Trophoblast cell (in vitro differentiated cells and primary cell): ENCODE measurements around the gene DISC1.
"Not testable (repeated sequence)": the region's sequence is repeated elsewhere in the genome, so short reads cannot be mapped to it uniquely, and the experiment has no call there.

Experiments
- DNase-seq, 2 donors: peaks; one replicate each; pipeline ENCODE4 v3.0.0-alpha.2; 2016
- H2AFZ ChIP-seq: 2 replicates; pipeline ENCODE4 v1.6.1; 2013; ENCODE audit warnings: low read length, moderate library complexity, mild to moderate bottlenecking; ENCODE audit not compliant: insufficient read depth, poor library complexity
- H2AK5ac ChIP-seq: 2 replicates; pipeline ENCODE4 v1.6.1; 2013; ENCODE audit warnings: mild to moderate bottlenecking, low read length
- H2BK120ac ChIP-seq: 2 replicates; pipeline ENCODE4 v1.6.1; 2013; ENCODE audit warnings: low read length, mild to moderate bottlenecking, moderate library complexity; ENCODE audit not compliant: insufficient read depth, poor library complexity
- H2BK12ac ChIP-seq: 2 replicates; pipeline ENCODE4 v1.6.1; 2013; ENCODE audit warnings: mild to moderate bottlenecking, low read length, moderate library complexity
- H2BK5ac ChIP-seq: 2 replicates; pipeline ENCODE4 v1.6.1; 2013; ENCODE audit warnings: low read length, low read depth, moderate library complexity, mild to moderate bottlenecking; ENCODE audit not compliant: poor library complexity
- H3K14ac ChIP-seq: 2 replicates; pipeline ENCODE4 v1.6.1; 2013; ENCODE audit warnings: mild to moderate bottlenecking, low read length
- H3K18ac ChIP-seq: 2 replicates; pipeline ENCODE4 v1.6.1; 2013; ENCODE audit warnings: mild to moderate bottlenecking, low read length
- H3K23ac ChIP-seq: 2 replicates; pipeline ENCODE4 v1.6.1; 2013; ENCODE audit warnings: low read length
- H3K27ac ChIP-seq: 2 replicates; pipeline ENCODE4 v1.5.1; 2013; ENCODE audit warnings: low read depth, mild to moderate bottlenecking, inconsistent platforms, low read length, moderate library complexity
- H3K27me3 ChIP-seq: 2 replicates; pipeline ENCODE4 v1.6.1; 2013; ENCODE audit warnings: inconsistent platforms, mild to moderate bottlenecking, low read length, moderate library complexity; ENCODE audit not compliant: insufficient read depth
- H3K36me3 ChIP-seq, 2 experiments: 1 replicate in 1 of 2; 2 replicates in 1 of 2; pipeline ENCODE4 v1.6.1; 2013; ENCODE audit warnings: low read length in 2 of 2, mild to moderate bottlenecking in 2 of 2, moderate library complexity in 1 of 2; ENCODE audit not compliant: insufficient read depth in 2 of 2, control insufficient read depth in 1 of 2
- H3K4ac ChIP-seq: 2 replicates; pipeline ENCODE4 v1.6.1; 2013; ENCODE audit warnings: low read depth, mild to moderate bottlenecking, low read length, moderate library complexity
- H3K4me1 ChIP-seq, 2 experiments: 1 replicate in 1 of 2; 2 replicates in 1 of 2; pipeline ENCODE4 v1.6.1; 2013; ENCODE audit warnings: low read length in 2 of 2, mild to moderate bottlenecking in 2 of 2, moderate library complexity in 1 of 2; ENCODE audit not compliant: insufficient read depth in 2 of 2, control insufficient read depth in 1 of 2
- H3K4me2 ChIP-seq: 2 replicates; pipeline ENCODE4 v1.6.1; 2013; ENCODE audit warnings: inconsistent platforms, mild to moderate bottlenecking, low read length, moderate library complexity
- H3K4me3 ChIP-seq: 2 replicates; pipeline ENCODE4 v1.5.1; 2013; ENCODE audit warnings: mild to moderate bottlenecking, low read depth, low read length, inconsistent platforms
- H3K79me1 ChIP-seq: one replicate; pipeline ENCODE4 v1.6.1; 2013; ENCODE audit warnings: low read length
- H3K79me2 ChIP-seq: 2 replicates; pipeline ENCODE4 v1.6.1; 2013; ENCODE audit warnings: low read length, mild to moderate bottlenecking; ENCODE audit not compliant: control insufficient read depth, insufficient read depth, poor library complexity
- H3K9ac ChIP-seq: 2 replicates; pipeline ENCODE4 v1.6.1; 2013; ENCODE audit warnings: mild to moderate bottlenecking, low read length
- H3K9me3 ChIP-seq: 2 replicates; pipeline ENCODE4 v1.6.1; 2013; ENCODE audit warnings: low read depth, mild to moderate bottlenecking, control low read depth, inconsistent platforms, low read length; ENCODE audit not compliant: insufficient read depth
- H4K12ac ChIP-seq: 2 replicates; pipeline ENCODE4 v1.6.1; 2013; ENCODE audit warnings: low read depth, mild to moderate bottlenecking, low read length, moderate library complexity
- H4K8ac ChIP-seq: 2 replicates; pipeline ENCODE4 v1.6.1; 2013; ENCODE audit warnings: low read depth, mild to moderate bottlenecking, low read length, moderate library complexity
- H4K91ac ChIP-seq: one replicate; pipeline ENCODE4 v1.6.1; 2013; ENCODE audit warnings: low read depth, mild to moderate bottlenecking, low read length, moderate library complexity
- WGBS: extraction: QIAGEN DNeasy Blood & Tissue Kit; methylation state at CpG from one replicate; pipeline ENCODE4 v1.1.7; 2013; ENCODE audit warnings: missing lambda C conversion rate; ENCODE audit not compliant: insufficient read length, insufficient coverage; ENCODE audit errors: extremely low coverage; 5-methylcytosine and 5-hydroxymethylcytosine counted together

Gene DISC1

GRCh38 chr1:231965615-231966014 lies 339.0 kb downstream of the DISC1 start:
- Histone ChIP-seq H2BK5ac (no peak overlapping the region), H3K27ac (no peak overlapping the region), H3K14ac (no peak overlapping the region), H3K9me3 (peaks cover 2% of the 10 kb centered on the region), H2AFZ (no peak overlapping the region), H4K8ac (no peak overlapping the region), H4K91ac (no peak overlapping the region), H3K9ac (no peak overlapping the region), H3K36me3 (no peaks in the 10 kb centered on the region), H3K23ac (peak overlapping the region; percentile 13), H3K4me3 (no peak overlapping the region), H2BK12ac (peak overlapping the region; percentile 33), H3K18ac (peak overlapping the region; percentile 27), H4K12ac (no peak overlapping the region), H2BK120ac (no peak overlapping the region), H3K79me2 (no peaks in the 10 kb centered on the region), H3K4me2 (no peak overlapping the region), H3K79me1 (no peaks in the 10 kb centered on the region), H3K4me1 (peaks cover 3% of the 10 kb centered on the region in 2 experiments), H3K27me3 (no peaks in the 10 kb centered on the region), H3K4ac (no peak overlapping the region), H2AK5ac (peak overlapping the region; percentile 24)
- WGBS: no CpG with 5 or more reads among the region's 2 CpGs
- no peak for DNase-seq

GRCh38 chr1:231966983-231967382 lies 340.4 kb downstream of the DISC1 start:
- Histone ChIP-seq H3K4ac (no peak overlapping the region), H3K79me1 (no peaks in the 10 kb centered on the region), H2AFZ (no peak overlapping the region), H2BK120ac (no peak overlapping the region), H3K9me3 (peaks cover 2% of the 10 kb centered on the region), H4K12ac (no peak overlapping the region), H4K91ac (no peak overlapping the region), H3K36me3 (no peaks in the 10 kb centered on the region), H2BK5ac (no peak overlapping the region), H3K23ac (no peak overlapping the region), H4K8ac (no peak overlapping the region), H3K27ac (no peak overlapping the region), H3K9ac (no peak overlapping the region), H3K18ac (no peak overlapping the region), H3K4me3 (no peak overlapping the region), H3K4me1 (peaks cover 3% of the 10 kb centered on the region in 2 experiments), H3K27me3 (no peaks in the 10 kb centered on the region), H3K4me2 (no peak overlapping the region), H3K79me2 (no peaks in the 10 kb centered on the region), H2AK5ac (no peak overlapping the region), H2BK12ac (no peak overlapping the region), H3K14ac (no peak overlapping the region)
- no CpG with 5 or more reads among the region's 2 CpGs for WGBS
- no peak for DNase-seq

GRCh38 chr1:231969076-231969475 lies 342.5 kb downstream of the DISC1 start:
- no CpG with 5 or more reads among the region's 1 CpG for WGBS

GRCh38 chr1:231969761-231970160 lies 343.2 kb downstream of the DISC1 start:
- H3K36me3 ChIP-seq: not testable (repeated sequence)
- WGBS: no CpG with 5 or more reads among the region's 5 CpGs

More at GRCh38 chr1:231969076-231969475, 342.5 kb downstream of the DISC1 start:
- H3K18ac ChIP-seq: no peak overlapping the region
- no peak overlapping the region for H2BK120ac ChIP-seq
- no peaks in the 10 kb centered on the region for H3K79me2 ChIP-seq
- no peak overlapping the region for H3K14ac ChIP-seq
- no peak overlapping the region for H3K23ac ChIP-seq
- no peak overlapping the region for H3K9ac ChIP-seq
- no peaks in the 10 kb centered on the region for H3K79me1 ChIP-seq
- no peak overlapping the region for H2BK5ac ChIP-seq
- H3K4me3 ChIP-seq: no peak overlapping the region
- H3K36me3 ChIP-seq: no peaks in the 10 kb centered on the region
- H2AFZ ChIP-seq: no peak overlapping the region
- no peak overlapping the region for H4K12ac ChIP-seq
- H3K27ac ChIP-seq: no peak overlapping the region
- H3K9me3 ChIP-seq: no peaks in the 10 kb centered on the region
- H3K4me1 ChIP-seq: peaks cover 3% of the 10 kb centered on the region in 2 experiments
- no peak overlapping the region for H2AK5ac ChIP-seq
- H3K4me2 ChIP-seq: no peak overlapping the region
- no peak for DNase-seq
- no peak overlapping the region for H3K4ac ChIP-seq
- no peak overlapping the region for H4K91ac ChIP-seq
- no peak overlapping the region for H4K8ac ChIP-seq
- H3K27me3 ChIP-seq: no peaks in the 10 kb centered on the region
- H2BK12ac ChIP-seq: no peak overlapping the region

More at GRCh38 chr1:231969761-231970160, 343.2 kb downstream of the DISC1 start:
- not testable (repeated sequence) for DNase-seq, H3K4me1 ChIP-seq, H3K4me2 ChIP-seq, H2AFZ ChIP-seq, H2AK5ac ChIP-seq, H3K9ac ChIP-seq, H2BK5ac ChIP-seq, H3K9me3 ChIP-seq, H3K27me3 ChIP-seq, H3K79me1 ChIP-seq, H3K4me3 ChIP-seq, H3K14ac ChIP-seq, H3K18ac ChIP-seq, H3K79me2 ChIP-seq, H2BK120ac ChIP-seq, H4K12ac ChIP-seq, H4K8ac ChIP-seq, H4K91ac ChIP-seq, H3K27ac ChIP-seq, H2BK12ac ChIP-seq, H3K23ac ChIP-seq, H3K4ac ChIP-seq
